Right lobe of liver (tissue), 4 donors: ENCODE results near the gene CDCA4.

ENCODE experiments used
- CTCF ChIP-seq, 4 donors: fragments of 200-600 bp in 3 of 4; fragments of 450-650 bp in 1 of 4; IDR thresholded peaks; one replicate each; pipeline versions ENCODE4 v1.5.1 to v1.8.0; 2016 to 2022; ENCODE audit warnings: antibody characterized with exemption in 4 of 4, mild to moderate bottlenecking in 2 of 4
- POLR2A ChIP-seq: fragments of 450-650 bp; IDR thresholded peaks from one replicate; pipeline ENCODE4 v1.6.1; 2017; ENCODE audit warnings: antibody characterized with exemption, mild to moderate bottlenecking
- donor health status: DM: no; HTN: no; CAD: no.
- donor health status: DM: no; HTN: no; CAD: no.
- donor health status: DM: no; HTN: yes; CAD: no.

GRCh38 chr14:104991896-104992230 lies 29.0 kb downstream of the CDCA4 start:
- TF ChIP-seq CTCF (IDR thresholded peaks at IDR 0.05) (no peak), POLR2A (no peak)
